HepG2 (cell line): ENCODE data around the gene ARL8A. TPM values are rescaled to one million over a fixed set of nuclear protein-coding genes. Genes with fewer than 3 reads are reported as not detected.
"Not testable (repeated sequence)": the region's sequence is repeated elsewhere in the genome, so short reads cannot be mapped to it uniquely, and the experiment has no call there.

ENCODE experiments used
- ATAC-seq: fragments of 200-7000 bp; cut with Tn5 transposase; 3 replicates; pipeline ENCODE4 v1.9.1; 2020; ENCODE audit warnings: mild to moderate bottlenecking, moderate library complexity
- BruUV-seq: library from RNA; stranded (reverse); fragments of 400-500 nt; replicated peaks from 2 replicates; lab custom pipeline; 2021; lab: Mats Ljungman, UMichigan
- CTCF ChIA-PET: fragments of 300-600 bp; formaldehyde crosslinking; extraction: SDS; loops from one replicate; lab custom pipeline; 2021; ENCODE audit warnings: low total read pairs, inconsistent platforms, low intra/inter-chr PET ratio; lab: Yijun Ruan, JAX
- POLR2A ChIA-PET: fragments of 350-600 bp; sonication (Branson Sonifier 250); formaldehyde crosslinking; loops from one replicate; lab custom pipeline; 2020; ENCODE audit warnings: antibody characterized with exemption, inconsistent platforms; lab: Yijun Ruan, JAX
- DNase-seq: peaks from one replicate; pipeline ENCODE4 v3.0.0-alpha.2; 2015; ENCODE audit warnings: low spot score
- FAIRE-seq: peaks from 3 replicates; lab custom pipeline; 2011; peaks lifted over from hg19 to GRCh38; lab: Jason Lieb, UNC
- H2AFZ ChIP-seq: one replicate; pipeline ENCODE4 v1.6.1; 2011; ENCODE audit warnings: low read length, inconsistent platforms
- H3K27ac ChIP-seq: fragments of 300-600 bp; 3 replicates; pipeline ENCODE4 v1.8.0; 2011; ENCODE audit warnings: mixed run types, mild to moderate bottlenecking, mixed read lengths, low read length, inconsistent platforms; ENCODE audit not compliant: insufficient read depth; ENCODE audit errors: extremely low read length
- H3K27me3 ChIP-seq, 2 experiments: fragments of 200-600 bp in 1 of 2; 2 replicates in 1 of 2; 3 replicates in 1 of 2; pipeline versions ENCODE4 v1.6.0 to v1.8.0; 2011; ENCODE audit warnings: low read length in 2 of 2, mild to moderate bottlenecking in 2 of 2, moderate library complexity in 2 of 2, inconsistent platforms in 1 of 2; ENCODE audit not compliant: insufficient read depth in 2 of 2, control insufficient read depth in 1 of 2
- H3K36me3 ChIP-seq, 2 experiments: fragments of 200-600 bp in 1 of 2; replicated peaks in 1 of 2; 2 replicates in 1 of 2; 3 replicates in 1 of 2; pipeline versions ENCODE4 v1.5.1 to v1.8.0; 2011; ENCODE audit warnings: low read length in 2 of 2, inconsistent platforms in 1 of 2; ENCODE audit not compliant: insufficient read depth in 2 of 2, control insufficient read depth in 1 of 2
- H3K4me1 ChIP-seq: 2 replicates; pipeline ENCODE4 v1.5.1; 2012; ENCODE audit warnings: low read length, inconsistent platforms; ENCODE audit not compliant: insufficient read depth
- H3K4me2 ChIP-seq: 2 replicates; pipeline ENCODE4 v1.6.0; 2011; ENCODE audit warnings: low read depth, low read length, inconsistent platforms
- H3K4me3 ChIP-seq, 3 experiments: fragments of 200-600 bp in 1 of 3; sonication (generic), shearing (Covaris generic) in 1 of 3; replicated peaks in 1 of 3; 2 replicates each; pipeline ENCODE4 v1.5.1; 2011 to 2016; ENCODE audit warnings: low read length in 3 of 3, inconsistent platforms in 2 of 3, low read depth in 2 of 3, mild to moderate bottlenecking in 2 of 3, control low read depth in 1 of 3, mixed read lengths in 1 of 3; ENCODE audit not compliant: insufficient read depth in 1 of 3
- H3K79me2 ChIP-seq: one replicate; pipeline ENCODE4 v1.6.1; 2011; ENCODE audit warnings: low read length, inconsistent platforms; ENCODE audit not compliant: insufficient read depth
- H3K9ac ChIP-seq: 2 replicates; pipeline ENCODE4 v1.6.0; 2011; ENCODE audit warnings: mild to moderate bottlenecking, low read depth, low read length, inconsistent platforms; ENCODE audit not compliant: insufficient read depth
- H3K9me3 ChIP-seq: 2 replicates; pipeline ENCODE4 v1.5.1; 2012; ENCODE audit warnings: mild to moderate bottlenecking, low read length
- H4K20me1 ChIP-seq: 2 replicates; pipeline ENCODE4 v1.6.0; 2011; ENCODE audit warnings: inconsistent platforms, mild to moderate bottlenecking, low read length, moderate library complexity; ENCODE audit not compliant: insufficient read depth
- RBFOX2 ChIP-seq: fragments of 200-400 bp; formaldehyde crosslinking; IDR thresholded peaks from 2 replicates; pipeline ENCODE4 v1.6.1; 2017; ENCODE audit warnings: low read depth, mild to moderate bottlenecking, low read length
- SETDB1 ChIP-seq: sonication (generic); formaldehyde crosslinking; IDR thresholded peaks from 2 replicates; pipeline ENCODE4 v1.5.1; 2020; ENCODE audit warnings: missing genetic modification reagents, mild to moderate bottlenecking, borderline replicate concordance
- SKI ChIP-seq: fragments of 450-650 bp; IDR thresholded peaks from one replicate; pipeline ENCODE4 v1.6.1; 2018; ENCODE audit warnings: mild to moderate bottlenecking; ENCODE audit not compliant: partially characterized antibody
- SUZ12 ChIP-seq: fragments of 150-350 bp; IDR thresholded peaks from 2 replicates; pipeline ENCODE4 v1.6.1; 2014; ENCODE audit warnings: low read depth, low read length
- THYN1 ChIP-seq: sonication (generic); formaldehyde crosslinking; IDR thresholded peaks from 2 replicates; pipeline ENCODE4 v1.8.1; 2023; ENCODE audit warnings: low read depth, mild to moderate bottlenecking, moderate library complexity, missing genetic modification reagents, borderline replicate concordance
- ZFX ChIP-seq: sonication (generic); formaldehyde crosslinking; IDR thresholded peaks from 2 replicates; pipeline ENCODE4 v1.4.0; 2020; ENCODE audit warnings: mild to moderate bottlenecking, low read depth, missing genetic modification reagents, moderate library complexity
- ZKSCAN5 ChIP-seq: sonication (generic); formaldehyde crosslinking; IDR thresholded peaks from 2 replicates; pipeline ENCODE4 v1.5.1; 2020; ENCODE audit warnings: mild to moderate bottlenecking, missing genetic modification reagents
- WGBS: methylation state at CpG from one replicate; pipeline ENCODE4 v1.1.6; 2017; ENCODE audit warnings: low lambda C conversion rate; 5-methylcytosine and 5-hydroxymethylcytosine counted together
- in situ Hi-C: cut with HindIII; loops from 2 replicates; pipeline ENCODE4 v1.10.0; 2017; ENCODE audit warnings: low pct_unique_long_range_greater_than_20kb; ENCODE audit not compliant: extremely low pct_ligation_motif_present
- intact Hi-C: fragments of 100-400 bp; cut with micrococcal nuclease; formaldehyde crosslinking; loops from one replicate; pipeline ENCODE4 v1.10.0; 2022; ENCODE audit not compliant: unreplicated experiment
- polyA plus RNA-seq, 8 experiments: library from polyadenylated mRNA; depleted of rRNA in 3 of 8; stranded (reverse) in 7 of 8; unstranded in 1 of 8; fragments of >200 nt; fragmentation: Illumina TruSeq in 4 of 8; extraction: Trizol in 4 of 8; gene quantifications; 2 replicates each; pipeline versions ENCODE4 v1.2.1 to v1.2.3, GENCODE V29; 2011 to 2016; ENCODE audit warnings: low read depth in 4 of 8, missing spikeins in 1 of 8, mixed read lengths in 1 of 8; ENCODE audit not compliant: insufficient read depth in 1 of 8
- total RNA-seq, 5 experiments: library from RNA; depleted of rRNA; stranded (reverse); fragments of >200 nt; fragmentation: Illumina TruSeq; extraction: Trizol; gene quantifications; 2 replicates each; pipeline ENCODE4 v1.2.3, GENCODE V29; 2016; ENCODE audit warnings: low read depth in 1 of 5
- TF ChIP-seq, protein P1 (sequence below): sonication (generic); formaldehyde crosslinking; IDR thresholded peaks from 2 replicates; pipeline ENCODE4 v1.4.0; 2020; ENCODE audit warnings: mild to moderate bottlenecking, missing genetic modification reagents
- TF ChIP-seq, protein P2 (sequence below): IDR thresholded peaks from 2 replicates; pipeline ENCODE4 v1.6.1; 2016; ENCODE audit warnings: mild to moderate bottlenecking, missing biosample characterization, missing genetic modification reagents
- TF ChIP-seq, protein P3 (sequence below): sonication (generic); formaldehyde crosslinking; IDR thresholded peaks from 2 replicates; pipeline ENCODE4 v1.4.0; 2020; ENCODE audit warnings: low read depth, mild to moderate bottlenecking, missing genetic modification reagents
- TF ChIP-seq, protein P4 (sequence below): sonication (generic); formaldehyde crosslinking; IDR thresholded peaks from 2 replicates; pipeline ENCODE4 v1.5.0; 2020; ENCODE audit warnings: missing genetic modification reagents, mild to moderate bottlenecking, borderline replicate concordance

Gene ARL8A
- total and polyA plus RNA-seq, 2 of the 13 experiments (the other 11 are each of a cell fraction or from before 2014, with no cell fraction given), result 2.7 to 23.4 TPM

DNA sequence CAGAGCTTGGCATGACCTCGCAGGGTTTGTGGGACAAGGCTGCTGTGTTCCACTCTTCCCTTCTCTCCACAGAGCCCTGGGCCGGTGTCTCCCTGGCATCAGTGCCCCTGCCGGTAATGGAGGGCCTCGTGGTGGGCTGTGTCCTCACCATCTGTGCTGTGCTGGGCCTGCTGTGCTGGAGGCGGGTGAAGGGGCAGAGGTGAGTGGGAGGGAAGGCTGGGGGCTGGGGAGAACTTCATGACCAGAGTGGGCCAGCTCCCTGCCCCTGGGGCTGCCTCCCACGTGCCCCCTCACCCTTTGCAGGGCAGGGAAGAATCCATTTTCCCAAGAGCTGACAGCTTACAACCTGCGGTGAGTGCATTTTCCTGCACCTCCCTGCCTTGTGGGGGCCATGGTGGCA lies 37.0 kb upstream of the ARL8A start (continued):
- TF ChIP-seq, protein P1, sequence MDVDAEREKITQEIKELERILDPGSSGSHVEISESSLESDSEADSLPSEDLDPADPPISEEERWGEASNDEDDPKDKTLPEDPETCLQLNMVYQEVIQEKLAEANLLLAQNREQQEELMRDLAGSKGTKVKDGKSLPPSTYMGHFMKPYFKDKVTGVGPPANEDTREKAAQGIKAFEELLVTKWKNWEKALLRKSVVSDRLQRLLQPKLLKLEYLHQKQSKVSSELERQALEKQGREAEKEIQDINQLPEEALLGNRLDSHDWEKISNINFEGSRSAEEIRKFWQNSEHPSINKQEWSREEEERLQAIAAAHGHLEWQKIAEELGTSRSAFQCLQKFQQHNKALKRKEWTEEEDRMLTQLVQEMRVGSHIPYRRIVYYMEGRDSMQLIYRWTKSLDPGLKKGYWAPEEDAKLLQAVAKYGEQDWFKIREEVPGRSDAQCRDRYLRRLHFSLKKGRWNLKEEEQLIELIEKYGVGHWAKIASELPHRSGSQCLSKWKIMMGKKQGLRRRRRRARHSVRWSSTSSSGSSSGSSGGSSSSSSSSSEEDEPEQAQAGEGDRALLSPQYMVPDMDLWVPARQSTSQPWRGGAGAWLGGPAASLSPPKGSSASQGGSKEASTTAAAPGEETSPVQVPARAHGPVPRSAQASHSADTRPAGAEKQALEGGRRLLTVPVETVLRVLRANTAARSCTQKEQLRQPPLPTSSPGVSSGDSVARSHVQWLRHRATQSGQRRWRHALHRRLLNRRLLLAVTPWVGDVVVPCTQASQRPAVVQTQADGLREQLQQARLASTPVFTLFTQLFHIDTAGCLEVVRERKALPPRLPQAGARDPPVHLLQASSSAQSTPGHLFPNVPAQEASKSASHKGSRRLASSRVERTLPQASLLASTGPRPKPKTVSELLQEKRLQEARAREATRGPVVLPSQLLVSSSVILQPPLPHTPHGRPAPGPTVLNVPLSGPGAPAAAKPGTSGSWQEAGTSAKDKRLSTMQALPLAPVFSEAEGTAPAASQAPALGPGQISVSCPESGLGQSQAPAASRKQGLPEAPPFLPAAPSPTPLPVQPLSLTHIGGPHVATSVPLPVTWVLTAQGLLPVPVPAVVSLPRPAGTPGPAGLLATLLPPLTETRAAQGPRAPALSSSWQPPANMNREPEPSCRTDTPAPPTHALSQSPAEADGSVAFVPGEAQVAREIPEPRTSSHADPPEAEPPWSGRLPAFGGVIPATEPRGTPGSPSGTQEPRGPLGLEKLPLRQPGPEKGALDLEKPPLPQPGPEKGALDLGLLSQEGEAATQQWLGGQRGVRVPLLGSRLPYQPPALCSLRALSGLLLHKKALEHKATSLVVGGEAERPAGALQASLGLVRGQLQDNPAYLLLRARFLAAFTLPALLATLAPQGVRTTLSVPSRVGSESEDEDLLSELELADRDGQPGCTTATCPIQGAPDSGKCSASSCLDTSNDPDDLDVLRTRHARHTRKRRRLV (CRISPR knock-in tag), result no peak
- TF ChIP-seq THYN1 (CRISPR knock-in tag), result no peak
- no peak for TF ChIP-seq RBFOX2
- TF ChIP-seq SUZ12, result no peak
- TF ChIP-seq ZFX (CRISPR knock-in tag), result no peak
- no peak for TF ChIP-seq ZKSCAN5 (CRISPR knock-in tag)
- no peak for TF ChIP-seq SKI
- TF ChIP-seq, protein P2, sequence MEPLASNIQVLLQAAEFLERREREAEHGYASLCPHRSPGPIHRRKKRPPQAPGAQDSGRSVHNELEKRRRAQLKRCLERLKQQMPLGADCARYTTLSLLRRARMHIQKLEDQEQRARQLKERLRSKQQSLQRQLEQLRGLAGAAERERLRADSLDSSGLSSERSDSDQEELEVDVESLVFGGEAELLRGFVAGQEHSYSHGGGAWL (CRISPR knock-in tag), result no peak
- TF ChIP-seq, protein P3, sequence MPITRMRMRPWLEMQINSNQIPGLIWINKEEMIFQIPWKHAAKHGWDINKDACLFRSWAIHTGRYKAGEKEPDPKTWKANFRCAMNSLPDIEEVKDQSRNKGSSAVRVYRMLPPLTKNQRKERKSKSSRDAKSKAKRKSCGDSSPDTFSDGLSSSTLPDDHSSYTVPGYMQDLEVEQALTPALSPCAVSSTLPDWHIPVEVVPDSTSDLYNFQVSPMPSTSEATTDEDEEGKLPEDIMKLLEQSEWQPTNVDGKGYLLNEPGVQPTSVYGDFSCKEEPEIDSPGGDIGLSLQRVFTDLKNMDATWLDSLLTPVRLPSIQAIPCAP (CRISPR knock-in tag), result no peak
- TF ChIP-seq SETDB1 (CRISPR knock-in tag), result no peak
- TF ChIP-seq, protein P4, sequence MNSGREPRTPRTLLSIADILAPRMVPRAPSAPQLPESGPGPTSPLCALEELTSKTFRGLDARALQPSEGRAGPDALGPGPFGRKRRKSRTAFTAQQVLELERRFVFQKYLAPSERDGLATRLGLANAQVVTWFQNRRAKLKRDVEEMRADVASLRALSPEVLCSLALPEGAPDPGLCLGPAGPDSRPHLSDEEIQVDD (CRISPR knock-in tag), result no peak

DNA sequence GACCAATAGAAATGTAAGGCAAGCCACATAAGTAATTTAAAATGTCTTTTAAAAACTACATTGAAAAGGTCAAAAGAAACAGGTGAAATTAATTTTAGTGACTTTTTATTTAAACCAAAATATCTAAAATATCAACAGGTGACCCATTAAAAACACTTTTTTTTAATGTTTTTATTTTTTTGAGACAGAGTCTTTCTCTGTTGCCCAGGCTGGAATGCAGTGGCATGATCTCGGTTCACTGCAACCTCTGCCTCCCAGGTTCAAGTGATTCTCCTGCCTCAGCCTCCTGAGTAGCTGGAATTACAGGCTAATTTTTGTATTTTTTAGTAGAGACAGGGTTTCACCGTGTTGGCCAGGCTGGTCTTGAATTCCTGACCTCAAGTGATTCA lies 36.2 kb upstream of the ARL8A start:
- FAIRE-seq, H3K4me1 ChIP-seq, H3K36me3 ChIP-seq, ATAC-seq, H3K4me2 ChIP-seq, H4K20me1 ChIP-seq, in situ Hi-C loops, H3K4me3 ChIP-seq, H3K79me2 ChIP-seq, BruUV-seq, DNase-seq, H2AFZ ChIP-seq, intact Hi-C loops, POLR2A ChIA-PET, H3K9me3 ChIP-seq, H3K27ac ChIP-seq, H3K9ac ChIP-seq, CTCF ChIA-PET: not testable (repeated sequence)
- 9% methylated on average over 2 of the region's 2 CpGs for WGBS
- H3K27me3 ChIP-seq, result peaks cover 10 to 36% of the 10 kb centered on the region in 2 experiments; a peak in 4 of 5 replicates
